ENCODE measurements around the gene DLX6.

DLX6 gene

DNA sequence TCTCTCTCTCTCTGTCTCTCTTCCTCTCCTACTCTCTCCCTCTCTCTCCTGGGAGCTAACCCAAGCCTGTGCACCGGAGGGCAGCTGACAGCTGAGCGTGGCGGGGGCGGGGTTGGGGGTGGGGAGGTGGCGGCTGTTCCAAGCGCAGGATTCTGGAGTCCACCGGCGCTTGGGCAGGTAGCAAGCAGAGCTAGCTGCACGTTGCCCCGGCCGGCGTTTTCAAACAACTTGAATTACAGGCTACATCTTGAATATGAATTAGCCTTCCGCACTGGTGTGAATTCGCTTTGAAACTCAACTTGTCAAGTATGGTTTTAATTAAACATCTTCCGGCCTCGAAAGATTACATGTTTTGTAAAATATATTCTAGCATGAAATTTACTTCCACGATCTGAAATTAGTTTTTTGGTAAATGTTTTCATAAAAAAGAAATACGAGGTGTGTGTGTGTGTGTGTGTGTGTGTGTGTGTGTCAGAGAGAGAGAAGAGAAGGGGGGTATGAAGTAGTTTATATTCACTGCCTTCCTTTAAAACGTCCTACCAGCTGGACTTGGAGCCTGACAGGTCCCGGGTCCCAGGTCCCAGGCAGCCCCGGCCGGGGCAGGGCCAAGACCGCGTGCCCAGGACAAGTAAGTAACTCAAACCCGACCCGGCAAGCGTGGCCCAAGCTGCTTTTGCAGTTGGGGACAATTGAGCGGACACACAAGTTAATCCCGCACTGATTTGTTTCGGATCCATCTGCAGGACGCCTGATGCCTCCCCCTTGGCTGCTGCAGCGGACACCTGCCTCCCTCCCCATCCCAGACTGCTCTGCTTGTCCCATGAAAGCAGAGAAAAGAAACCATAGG is 9.0 kb upstream of the DLX6 start:
- H3K27ac ChIP-seq = no peak overlapping the region

GRCh38 chr7:96996958-96997511 is 8.3 kb upstream of the DLX6 start:
- no peak for TF ChIP-seq CTCF (IDR thresholded peaks at IDR 0.05)
- H3K36me3 ChIP-seq = no peaks in the 10 kb centered on the region
- intact Hi-C loops (cut with DNase I; ENCODE audit: low total_unique reads) = no loop called here
- peaks cover 0 to 100% of the 10 kb centered on the region in 2 donors for H3K27me3 ChIP-seq
- H3K4me1 ChIP-seq = peaks cover 0 to 30% (median 14%) of the 10 kb centered on the region in 4 donors
- H3K4me3 ChIP-seq = no peak overlapping the region
- no peak for DNase-seq
- H3K27ac ChIP-seq = no peak overlapping the region
- H3K9me3 ChIP-seq = no peaks in the 10 kb centered on the region

More for the DNA sequence above, 9.0 kb upstream of the DLX6 start:
- H3K4me3 ChIP-seq = no peak overlapping the region
- no peak for DNase-seq
- TF ChIP-seq CTCF (IDR thresholded peaks at IDR 0.05) = no peak
- no peaks in the 10 kb centered on the region for H3K9me3 ChIP-seq
- H3K27me3 ChIP-seq = peaks cover 0 to 99% of the 10 kb centered on the region in 2 donors
- H3K4me1 ChIP-seq = peaks cover 0 to 30% (median 16%) of the 10 kb centered on the region in 4 donors
- intact Hi-C loops (cut with DNase I; ENCODE audit: low total_unique reads) = no loop called here
- no peaks in the 10 kb centered on the region for H3K36me3 ChIP-seq

GRCh38 chr7:96997512-96998032 is 7.8 kb upstream of the DLX6 start:
- no peaks in the 10 kb centered on the region for H3K9me3 ChIP-seq
- no peak overlapping the region for H3K27ac ChIP-seq
- peaks cover 0 to 25% (median 9%) of the 10 kb centered on the region in 4 donors for H3K4me1 ChIP-seq
- H3K27me3 ChIP-seq = peaks cover 0 to 100% of the 10 kb centered on the region in 2 donors
- DNase-seq = no peak
- H3K4me3 ChIP-seq = no peak overlapping the region
- no peak for TF ChIP-seq CTCF (IDR thresholded peaks at IDR 0.05)
- H3K36me3 ChIP-seq = no peaks in the 10 kb centered on the region
- intact Hi-C loops (cut with DNase I; ENCODE audit: low total_unique reads) = no loop called here

DNA sequence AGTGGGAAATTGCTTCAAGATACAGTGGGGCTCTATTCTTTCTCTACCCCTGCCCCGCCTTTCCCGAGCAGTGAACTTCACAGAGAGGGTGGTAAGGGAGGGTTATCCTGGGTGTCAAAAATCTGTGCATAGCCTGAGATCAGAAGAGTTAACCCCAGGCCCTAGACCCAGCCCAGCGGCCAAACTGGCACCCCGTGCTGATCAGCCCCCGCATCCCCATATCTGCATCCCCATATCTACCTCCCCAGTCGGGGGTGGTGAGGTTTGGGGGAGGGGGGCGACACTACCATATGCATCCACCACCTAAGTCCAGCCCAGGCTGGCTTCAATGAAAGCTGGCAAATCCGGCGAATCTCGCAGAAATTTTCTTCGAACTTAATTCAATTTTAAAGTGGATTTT is 7.0 kb upstream of the DLX6 start:
- Histone ChIP-seq H3K4me1 (peaks cover 0 to 22% (median 7%) of the 10 kb centered on the region in 4 donors), H3K27me3 (peaks cover under 1 to 100% of the 10 kb centered on the region in 2 donors), H3K4me3 (no peak overlapping the region), H3K27ac (no peak overlapping the region), H3K36me3 (no peaks in the 10 kb centered on the region), H3K9me3 (no peaks in the 10 kb centered on the region)
- DNase-seq = no peak
- TF ChIP-seq CTCF (IDR thresholded peaks at IDR 0.05) = no peak
- intact Hi-C loops (cut with DNase I; ENCODE audit: low total_unique reads) = no loop called here

DNA sequence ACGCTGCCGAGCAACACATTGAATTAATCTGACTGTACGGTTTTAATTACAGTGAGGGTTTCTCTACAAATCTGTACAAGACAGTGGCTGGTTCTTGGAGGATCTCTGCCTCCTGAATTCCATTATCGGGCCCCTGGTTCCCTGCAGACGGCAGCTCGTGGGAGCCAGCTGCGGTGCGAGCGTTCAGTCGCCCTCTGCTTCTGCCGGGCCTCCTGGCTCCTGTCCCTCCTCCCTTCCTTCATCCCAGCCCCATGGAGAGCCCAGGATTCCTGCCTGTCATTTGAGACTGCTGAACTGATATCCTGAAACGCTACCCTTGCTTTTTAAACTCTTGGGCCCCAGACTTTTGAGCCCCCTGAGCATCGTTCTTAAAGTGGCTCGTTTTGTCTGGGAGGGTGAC is 6.6 kb upstream of the DLX6 start:
- Histone ChIP-seq H3K27ac (no peak overlapping the region), H3K9me3 (no peaks in the 10 kb centered on the region), H3K27me3 (peaks cover 4 to 100% of the 10 kb centered on the region in 2 donors), H3K4me3 (no peak overlapping the region), H3K36me3 (no peaks in the 10 kb centered on the region), H3K4me1 (peaks cover 0 to 25% (median 7%) of the 10 kb centered on the region in 4 donors)
- TF ChIP-seq CTCF (IDR thresholded peaks at IDR 0.05) = no peak
- intact Hi-C loops (cut with DNase I; ENCODE audit: low total_unique reads) = no loop called here
- DNase-seq = no peak

Measured in tibial artery (tissue), 4 donors.